Karpas-422 (cell line): ENCODE measurements around the gene ACACB. TPM values are rescaled to one million over a fixed set of nuclear protein-coding genes. Genes with fewer than 3 reads are reported as not detected.

Experiments used
- DNase-seq: peaks from one replicate; pipeline ENCODE4 v3.0.0-alpha.2; 2015
- H2AFZ ChIP-seq: fragments of 200-600 bp; sonication (generic); 2 replicates; pipeline ENCODE4 v1.6.1; 2014; ENCODE audit warnings: antibody characterized with exemption, low read length, mixed read lengths
- H3K27ac ChIP-seq: fragments of 200-600 bp; sonication (generic); 2 replicates; pipeline ENCODE4 v1.5.1; 2014; ENCODE audit warnings: mild to moderate bottlenecking, low read length, moderate library complexity
- H3K27me3 ChIP-seq: fragments of 200-600 bp; sonication (generic); 2 replicates; pipeline ENCODE4 v1.6.1; 2014; ENCODE audit warnings: low read length, mixed read lengths
- H3K36me3 ChIP-seq: fragments of 200-600 bp; sonication (generic); 2 replicates; pipeline ENCODE4 v1.6.1; 2014; ENCODE audit warnings: low read length, mixed read lengths; ENCODE audit not compliant: insufficient read depth
- H3K4me1 ChIP-seq: fragments of 200-600 bp; sonication (generic); 2 replicates; pipeline ENCODE4 v1.6.1; 2014; ENCODE audit warnings: mild to moderate bottlenecking, low read length, mixed read lengths
- H3K4me2 ChIP-seq: fragments of 200-600 bp; sonication (generic); 2 replicates; pipeline ENCODE4 v1.6.1; 2014; ENCODE audit warnings: low read length, low read depth, mild to moderate bottlenecking; ENCODE audit not compliant: poor library complexity, severe bottlenecking
- H3K4me3 ChIP-seq: fragments of 200-600 bp; sonication (generic); 2 replicates; pipeline ENCODE4 v1.5.1; 2014; ENCODE audit warnings: mild to moderate bottlenecking, antibody characterized with exemption, low read length, mixed read lengths
- H3K79me2 ChIP-seq: fragments of 200-600 bp; sonication (generic); 2 replicates; pipeline ENCODE4 v1.6.1; 2014; ENCODE audit warnings: mild to moderate bottlenecking, low read length, mixed read lengths
- H3K9ac ChIP-seq: fragments of 200-600 bp; sonication (generic); 2 replicates; pipeline ENCODE4 v1.6.0; 2014; ENCODE audit warnings: low read length
- H3K9me2 ChIP-seq: fragments of 200-600 bp; sonication (generic), shearing (Covaris generic); replicated peaks from 2 replicates; pipeline ENCODE4 v1.6.0; 2014; ENCODE audit warnings: mild to moderate bottlenecking, low read length, moderate library complexity; ENCODE audit not compliant: insufficient read depth
- H3K9me3 ChIP-seq: fragments of 300-700, 200-600 bp; sonication (generic); 2 replicates; pipeline ENCODE4 v1.6.1; 2014; ENCODE audit warnings: low read length, mixed read lengths
- H4K20me1 ChIP-seq: fragments of 200-600 bp; sonication (generic); 2 replicates; pipeline ENCODE4 v1.6.1; 2014; ENCODE audit warnings: mild to moderate bottlenecking, antibody characterized with exemption, low read length, low read depth; ENCODE audit not compliant: insufficient read depth
- total RNA-seq: library from RNA; depleted of rRNA; stranded (reverse); fragments of >200 nt; shearing (Covaris generic); gene quantifications from 2 replicates; pipeline ENCODE4 v1.2.3, GENCODE V29; 2014; ENCODE audit warnings: low replicate concordance

Gene ACACB
- total RNA-seq, 1 experiment from 2014 or later = 6.5 TPM

- Histone ChIP-seq H3K4me2 (no peak overlapping the region), H3K27ac (no peak overlapping the region), H2AFZ (no peak overlapping the region), H3K4me1 (no peaks in the 10 kb centered on the region), H3K9me2 (no peaks in the 10 kb centered on the region), H3K9me3 (no peaks in the 10 kb centered on the region), H3K79me2 (no peaks in the 10 kb centered on the region), H4K20me1 (no peaks in the 10 kb centered on the region), H3K36me3 (peaks cover 13% of the 10 kb centered on the region), H3K9ac (no peak overlapping the region), H3K27me3 (no peaks in the 10 kb centered on the region), H3K4me3 (no peak overlapping the region)
- DNase-seq = no peak
Observed at GRCh38 chr12:109173443-109174240, 57.3 kb downstream of the ACACB start.

GRCh38 chr12:109174468-109174867 is 58.1 kb downstream of the ACACB start:
- Histone ChIP-seq H3K27ac (no peak overlapping the region), H3K36me3 (peaks cover 13% of the 10 kb centered on the region), H3K9ac (no peak overlapping the region), H3K9me3 (no peaks in the 10 kb centered on the region), H3K4me3 (no peak overlapping the region), H3K9me2 (no peaks in the 10 kb centered on the region), H3K27me3 (no peaks in the 10 kb centered on the region), H3K4me2 (no peak overlapping the region), H2AFZ (no peak overlapping the region), H3K79me2 (no peaks in the 10 kb centered on the region), H4K20me1 (no peaks in the 10 kb centered on the region), H3K4me1 (no peaks in the 10 kb centered on the region)
- DNase-seq = no peak

- DNase-seq = no peak
- Histone ChIP-seq H2AFZ (no peak overlapping the region), H3K4me3 (no peak overlapping the region), H3K79me2 (no peaks in the 10 kb centered on the region), H3K4me2 (no peak overlapping the region), H3K4me1 (peaks cover 4% of the 10 kb centered on the region), H3K27ac (no peak overlapping the region), H3K27me3 (no peaks in the 10 kb centered on the region), H3K9ac (no peak overlapping the region), H3K9me2 (no peaks in the 10 kb centered on the region), H4K20me1 (no peaks in the 10 kb centered on the region), H3K9me3 (no peaks in the 10 kb centered on the region), H3K36me3 (no peaks in the 10 kb centered on the region)
Observed at GRCh38 chr12:109178532-109178931, 62.1 kb downstream of the ACACB start.

- Histone ChIP-seq H3K9me2 (no peaks in the 10 kb centered on the region), H2AFZ (no peak overlapping the region), H3K79me2 (no peaks in the 10 kb centered on the region), H4K20me1 (no peaks in the 10 kb centered on the region), H3K4me1 (peaks cover 4% of the 10 kb centered on the region), H3K4me2 (no peak overlapping the region), H3K4me3 (no peak overlapping the region), H3K9me3 (no peaks in the 10 kb centered on the region), H3K36me3 (no peaks in the 10 kb centered on the region), H3K9ac (no peak overlapping the region), H3K27ac (no peak overlapping the region), H3K27me3 (no peaks in the 10 kb centered on the region)
- no peak for DNase-seq
Observed at GRCh38 chr12:109179927-109180326, 63.5 kb downstream of the ACACB start.

- no peaks in the 10 kb centered on the region for H3K79me2 ChIP-seq
- no peaks in the 10 kb centered on the region for H3K27me3 ChIP-seq
- no peak overlapping the region for H3K27ac ChIP-seq
- H3K9ac ChIP-seq = no peak overlapping the region
- peaks cover 4% of the 10 kb centered on the region for H3K4me1 ChIP-seq
- no peaks in the 10 kb centered on the region for H3K9me2 ChIP-seq
- no peak overlapping the region for H3K4me3 ChIP-seq
- H3K36me3 ChIP-seq = no peaks in the 10 kb centered on the region
- H3K4me2 ChIP-seq = no peak overlapping the region
- no peak for DNase-seq
- H3K9me3 ChIP-seq = no peaks in the 10 kb centered on the region
- H4K20me1 ChIP-seq = no peaks in the 10 kb centered on the region
- no peak overlapping the region for H2AFZ ChIP-seq
Observed at GRCh38 chr12:109182041-109182839, 65.9 kb downstream of the ACACB start.

GRCh38 chr12:109185441-109185840 is 69.1 kb downstream of the ACACB start:
- Histone ChIP-seq H3K27ac (no peak overlapping the region), H4K20me1 (no peaks in the 10 kb centered on the region), H2AFZ (no peak overlapping the region), H3K9me3 (no peaks in the 10 kb centered on the region), H3K36me3 (no peaks in the 10 kb centered on the region), H3K9ac (no peak overlapping the region), H3K79me2 (no peaks in the 10 kb centered on the region), H3K9me2 (no peaks in the 10 kb centered on the region), H3K4me2 (no peak overlapping the region), H3K4me1 (peaks cover 4% of the 10 kb centered on the region), H3K4me3 (no peak overlapping the region), H3K27me3 (no peaks in the 10 kb centered on the region)
- DNase-seq = no peak

GRCh38 chr12:109186993-109187653 is 70.7 kb downstream of the ACACB start:
- Histone ChIP-seq H3K36me3 (no peaks in the 10 kb centered on the region), H3K4me3 (no peak overlapping the region), H3K4me1 (peaks cover 2% of the 10 kb centered on the region), H3K27ac (no peak overlapping the region), H3K9me2 (no peaks in the 10 kb centered on the region), H3K79me2 (no peaks in the 10 kb centered on the region), H2AFZ (no peak overlapping the region), H3K9me3 (no peaks in the 10 kb centered on the region), H3K27me3 (no peaks in the 10 kb centered on the region), H3K9ac (no peak overlapping the region), H4K20me1 (no peaks in the 10 kb centered on the region), H3K4me2 (no peak overlapping the region)
- no peak for DNase-seq

GRCh38 chr12:109188108-109188712 is 71.8 kb downstream of the ACACB start:
- DNase-seq = no peak
- Histone ChIP-seq H3K36me3 (no peaks in the 10 kb centered on the region), H3K79me2 (no peaks in the 10 kb centered on the region), H3K27ac (no peak overlapping the region), H3K4me1 (no peaks in the 10 kb centered on the region), H2AFZ (no peak overlapping the region), H3K9me3 (no peaks in the 10 kb centered on the region), H3K9me2 (no peaks in the 10 kb centered on the region), H4K20me1 (no peaks in the 10 kb centered on the region), H3K4me2 (no peak overlapping the region), H3K4me3 (no peak overlapping the region), H3K9ac (no peak overlapping the region), H3K27me3 (no peaks in the 10 kb centered on the region)
